AG08396 (cell line): ENCODE data around the gene APOBEC3H.

ENCODE experiments used
- DNase-seq: peaks from one replicate; pipeline ENCODE4 v3.0.0; 2012; ENCODE audit warnings: low spot score, mixed read lengths

Gene APOBEC3H

GRCh38 chr22:39110631-39111561, 13.9 kb downstream of the APOBEC3H start:
- no peak for DNase-seq

DNA sequence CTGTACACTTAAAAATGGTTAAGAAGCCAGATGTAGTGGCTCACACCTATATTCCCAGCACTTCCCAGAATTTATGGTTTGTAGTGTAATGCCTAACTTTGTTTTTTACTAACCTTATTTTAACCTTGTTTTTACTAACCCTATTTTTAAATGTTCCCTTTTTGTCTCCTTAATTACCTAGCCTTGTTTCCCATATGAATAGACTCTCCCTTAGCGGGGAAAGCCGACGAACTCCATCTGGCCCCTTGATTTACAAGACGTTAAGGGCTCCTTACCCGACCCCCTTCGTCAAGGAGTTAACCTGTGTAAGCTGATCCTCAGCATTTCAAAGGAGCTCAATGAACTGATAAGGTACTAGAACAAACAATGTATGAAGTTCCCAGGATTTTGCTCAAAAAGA, 17.1 kb downstream of the APOBEC3H start:
- no peak for DNase-seq

- DNase-seq: no peak
These were observed 18.5 kb downstream of the APOBEC3H start for GRCh38 chr22:39115570-39115969.

DNA sequence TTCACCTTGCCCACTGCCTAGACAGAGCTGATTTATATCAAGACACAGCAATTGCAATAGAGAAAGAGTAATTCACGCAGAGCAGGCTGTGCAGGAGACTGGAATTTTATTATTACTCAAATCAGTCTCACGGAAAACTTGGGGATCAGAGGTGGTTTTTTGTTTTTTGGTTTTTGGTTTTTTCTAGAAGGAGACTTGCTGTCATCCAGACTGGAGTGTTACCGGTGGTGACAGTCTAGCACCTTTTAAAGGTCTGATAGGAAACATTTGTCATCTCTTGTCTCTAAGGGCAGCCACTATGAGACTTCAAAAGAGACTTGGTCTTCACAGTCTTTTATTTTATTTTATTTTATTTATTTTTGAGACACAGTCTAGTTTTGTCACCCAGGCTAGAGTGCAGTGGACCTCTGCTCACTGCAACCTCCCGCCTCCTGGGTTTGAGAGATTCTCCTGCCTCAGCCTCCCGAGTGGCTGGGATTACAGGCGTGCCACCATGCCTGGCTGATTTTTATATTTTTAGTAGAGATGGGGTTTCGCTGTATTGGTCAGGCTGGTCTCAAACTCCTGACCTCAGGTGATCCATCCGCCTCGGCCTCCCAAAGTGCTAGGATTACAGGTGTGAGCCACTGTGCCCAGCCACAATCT, 19.1 kb downstream of the APOBEC3H start:
- DNase-seq: no peak

GRCh38 chr22:39117585-39118191, 20.6 kb downstream of the APOBEC3H start:
- peak; percentile 53 for DNase-seq

- no peak for DNase-seq
These were observed 23.9 kb downstream of the APOBEC3H start for GRCh38 chr22:39120983-39121382.

- no peak for DNase-seq
These were observed 25.9 kb downstream of the APOBEC3H start for GRCh38 chr22:39122772-39123470.

- DNase-seq: no peak
These were observed 26.9 kb downstream of the APOBEC3H start for GRCh38 chr22:39123751-39124581.

DNA sequence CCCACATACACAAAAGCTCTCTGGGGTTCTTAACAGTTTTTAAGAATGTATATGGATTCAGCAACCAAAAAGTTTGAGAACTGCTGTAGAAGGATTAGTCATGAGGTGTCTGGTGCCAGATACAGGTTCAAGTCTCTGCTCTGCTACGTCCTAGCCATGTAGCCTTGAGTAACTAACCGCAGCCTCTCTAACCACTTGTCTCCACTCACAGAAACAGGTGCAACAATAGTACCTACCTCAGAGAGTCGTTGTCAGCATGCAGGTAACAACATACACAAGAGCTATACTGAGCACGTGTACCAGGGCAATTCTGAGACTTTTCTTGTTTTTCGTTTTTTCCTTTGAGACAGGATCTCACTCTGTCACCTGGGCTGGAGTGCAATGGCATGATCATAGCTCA, 28.6 kb downstream of the APOBEC3H start:
- no peak for DNase-seq

DNA sequence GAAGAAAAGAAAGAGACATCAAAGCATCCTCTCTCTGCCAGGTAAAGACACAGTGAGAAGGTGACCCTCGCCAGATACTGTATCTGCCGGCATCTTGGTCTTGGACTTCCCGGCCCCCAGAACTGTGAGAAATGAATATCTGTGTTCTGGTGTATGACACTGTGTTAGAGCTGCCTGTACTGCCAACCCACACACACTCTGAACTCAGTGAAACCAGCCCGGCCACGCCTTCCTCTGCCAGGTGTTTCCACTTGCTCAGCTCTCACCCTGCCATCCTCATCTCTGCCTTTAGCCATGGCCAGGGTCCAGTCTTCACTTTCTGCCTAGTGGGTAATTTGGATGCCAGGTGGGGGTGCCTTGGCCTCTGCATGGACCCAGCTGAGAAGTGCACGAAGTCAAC, 31.5 kb downstream of the APOBEC3H start:
- DNase-seq: no peak

- no peak for DNase-seq
These were observed 32.0 kb downstream of the APOBEC3H start for GRCh38 chr22:39129081-39129480.

DNA sequence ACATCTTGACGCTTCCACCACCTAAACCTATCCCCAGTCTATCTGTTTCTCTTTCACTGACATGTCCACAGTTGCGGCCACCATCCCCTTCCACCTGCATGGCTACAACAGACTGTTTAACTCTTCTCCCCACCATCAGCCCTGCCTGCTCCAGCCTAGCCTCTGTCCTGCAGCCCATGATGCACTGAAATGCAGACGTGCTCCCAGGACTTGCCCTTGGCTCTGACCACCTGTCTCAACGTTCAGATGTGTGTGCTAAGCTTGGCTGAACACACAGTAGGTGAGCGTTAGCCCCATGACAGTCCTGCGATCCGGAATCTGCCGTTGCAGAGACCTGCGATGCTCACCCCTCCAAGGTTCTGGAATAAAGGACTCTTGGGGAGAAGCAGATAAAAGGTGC, 32.7 kb downstream of the APOBEC3H start:
- DNase-seq: no peak

GRCh38 chr22:39130152-39130704, 33.2 kb downstream of the APOBEC3H start:
- no peak for DNase-seq

DNA sequence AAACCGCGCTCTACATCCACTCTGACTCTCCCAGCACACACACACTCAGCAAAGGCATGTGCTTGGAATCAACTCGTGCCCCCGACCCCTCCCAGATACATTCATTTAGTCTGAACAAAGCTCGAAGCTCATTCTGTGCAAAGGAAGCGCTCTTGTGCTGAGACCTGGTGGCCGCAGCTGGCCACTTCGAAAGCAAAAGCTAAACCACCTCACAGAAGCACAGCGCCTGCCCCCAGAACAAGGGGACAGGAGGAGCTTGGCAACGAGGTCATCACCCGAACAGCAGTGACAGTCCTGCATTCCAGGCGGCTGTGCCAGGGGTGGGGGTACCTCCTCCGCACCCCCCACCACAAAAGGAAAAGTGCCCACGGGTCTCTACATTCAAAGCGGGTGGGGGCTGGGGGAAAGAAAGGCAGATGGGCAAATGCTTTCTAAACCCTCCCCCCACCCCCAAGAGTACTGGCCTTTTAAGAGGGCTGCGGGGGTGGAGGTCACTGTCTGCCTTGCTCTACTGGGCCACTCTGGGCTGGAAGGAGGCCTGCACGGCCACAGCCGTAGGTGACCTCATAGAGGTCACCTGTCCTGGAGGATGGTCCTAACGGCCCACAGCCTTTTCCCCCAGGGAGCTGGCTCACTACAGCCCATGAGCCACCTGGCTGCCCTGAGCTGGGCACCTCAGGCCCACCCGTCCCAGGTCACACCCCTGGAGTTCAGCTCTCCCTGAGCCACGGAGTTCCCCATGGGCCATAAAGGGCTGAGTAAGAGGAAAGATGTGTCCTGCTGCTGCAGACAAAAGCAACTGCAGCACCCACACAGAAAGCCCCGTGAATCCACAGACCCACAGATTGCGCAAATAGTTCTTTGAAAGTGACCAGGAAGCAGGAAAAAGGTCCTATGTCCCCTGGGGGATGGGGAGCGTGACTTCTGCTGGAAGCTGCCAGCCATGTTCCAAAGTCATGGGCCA, 34.1 kb downstream of the APOBEC3H start:
- DNase-seq: no peak

DNA sequence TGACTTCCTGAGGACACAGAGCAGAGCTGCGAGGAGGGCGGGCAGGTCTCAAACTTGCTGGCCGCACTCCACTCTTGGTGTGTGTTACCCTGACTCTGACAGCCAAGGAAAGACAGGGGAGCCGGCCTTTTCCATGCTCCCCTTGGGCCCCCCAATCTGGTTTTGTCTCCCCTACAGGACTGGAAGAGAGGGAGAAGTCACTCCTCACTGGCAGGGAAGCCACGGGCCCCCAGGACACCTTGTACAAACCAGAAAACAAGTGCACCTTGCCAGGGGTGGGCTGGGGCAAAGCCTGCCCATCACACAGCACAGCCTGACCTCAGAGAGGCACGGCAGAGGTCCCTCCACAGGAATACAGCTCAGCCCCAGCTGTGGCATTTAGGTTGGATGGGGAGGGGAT, 35.2 kb downstream of the APOBEC3H start:
- no peak for DNase-seq

DNA sequence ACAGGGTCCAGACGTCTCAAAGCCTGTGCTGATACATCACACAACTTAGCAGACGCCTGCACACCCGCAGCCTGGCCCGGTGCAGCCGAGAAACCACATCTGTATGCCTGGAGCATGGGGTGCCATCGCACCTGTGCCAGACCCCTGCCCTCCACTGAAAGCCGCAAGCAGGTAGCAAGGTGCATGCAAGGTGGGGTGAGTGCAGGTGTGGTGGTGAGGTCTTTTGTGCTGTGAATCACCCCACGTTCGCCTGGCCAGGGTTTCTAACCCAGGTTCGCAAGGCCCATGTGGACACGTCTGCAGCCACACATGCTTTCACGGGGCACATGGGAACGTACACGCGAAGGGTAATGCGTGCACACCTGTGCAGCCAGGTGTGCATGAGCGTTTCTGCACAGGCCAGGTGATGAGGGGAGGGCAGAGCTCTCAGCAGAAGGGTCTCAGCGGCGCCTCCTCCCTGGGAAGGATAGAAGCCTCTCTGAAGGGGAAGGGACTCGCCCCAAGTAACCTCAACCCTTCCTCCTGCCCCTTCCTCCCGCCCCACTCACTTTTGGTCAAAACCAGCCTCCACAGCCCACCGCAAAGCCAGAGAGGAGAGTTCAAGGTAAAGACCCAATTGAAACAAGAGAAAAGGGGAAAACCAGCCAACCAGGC, 36.0 kb downstream of the APOBEC3H start:
- DNase-seq: no peak

GRCh38 chr22:39133871-39134270, 36.8 kb downstream of the APOBEC3H start:
- no peak for DNase-seq

DNA sequence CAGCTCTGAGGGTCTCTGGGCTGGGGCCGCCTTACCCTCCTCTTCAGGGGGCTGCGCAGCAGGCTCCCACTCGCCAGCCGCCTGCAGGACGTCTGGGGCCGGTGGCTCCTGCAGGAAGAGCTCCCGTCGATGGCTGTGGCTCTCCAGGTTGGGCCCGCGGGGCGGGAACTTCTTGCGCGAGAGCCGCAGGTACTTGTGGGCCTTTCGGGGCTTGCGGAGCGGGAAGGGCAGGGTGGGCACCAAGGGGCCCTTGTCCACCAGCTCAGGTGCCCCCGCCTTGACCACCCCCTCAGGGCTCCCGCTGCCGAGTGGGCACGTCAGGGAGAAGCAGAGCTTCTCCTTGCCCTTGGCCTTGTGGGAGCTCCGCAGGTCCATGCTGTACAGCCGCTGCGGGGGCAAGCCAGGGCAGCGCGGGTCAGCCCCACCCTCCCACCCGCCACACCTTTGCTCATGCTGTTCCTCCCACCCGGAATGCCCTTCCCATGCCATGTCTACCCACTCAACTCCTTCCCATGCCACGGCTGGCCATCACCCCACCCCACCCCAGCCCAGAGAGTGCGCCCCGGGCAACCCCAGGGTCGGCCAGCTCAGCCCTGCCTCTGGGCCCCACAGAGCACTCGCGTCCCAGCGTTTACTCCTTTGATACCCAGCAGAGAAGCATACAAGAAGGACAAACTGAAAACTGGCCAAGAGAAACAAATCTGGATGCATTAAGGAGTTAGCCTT, 37.5 kb downstream of the APOBEC3H start:
- DNase-seq: no peak
